C4-2B (cell line): ENCODE measurements around the gene MN1.

Experiments used
- CTCF ChIP-seq: fragments of 450-650 bp; conservative IDR thresholded peaks from 2 replicates; pipeline ENCODE4 v1.5.1; 2017; ENCODE audit warnings: mild to moderate bottlenecking
- ZFX ChIP-seq: fragments of 450-650 bp; IDR thresholded peaks from 2 replicates; pipeline ENCODE4 v1.6.1; 2017

- TF ChIP-seq CTCF (no peak), ZFX (no peak)
Observed at GRCh38 chr22:27843441-27843840, 41.9 kb upstream of the MN1 start.
